Gastroesophageal sphincter (tissue), 4 donors: ENCODE results near the gene SYNDIG1. TPM values are rescaled to one million over a fixed set of nuclear protein-coding genes. Genes with fewer than 3 reads are reported as not detected.

Source experiments
- ATAC-seq: fragments of 150-250 bp; one replicate; pipeline ENCODE4 v1.9.1; 2016; ENCODE audit warnings: mild to moderate bottlenecking, moderate library complexity
- H3K27ac ChIP-seq, 4 donors: fragments of 200-600 bp; sonication (generic) in 3 of 4; 1 replicate in 3 of 4; 2 replicates in 1 of 4; pipeline ENCODE4 v1.5.1; 2016 to 2019
- H3K27me3 ChIP-seq: fragments of 200-600 bp; sonication (generic); one replicate; pipeline ENCODE4 v1.5.1; 2019
- H3K36me3 ChIP-seq, 2 donors: fragments of 200-600 bp; sonication (generic); one replicate each; pipeline ENCODE4 v1.5.1; 2019; ENCODE audit warnings: control low read depth in 1 of 2
- H3K4me1 ChIP-seq, 3 donors: fragments of 200-600 bp; sonication (generic); 1 replicate in 2 of 3; 2 replicates in 1 of 3; pipeline ENCODE4 v1.5.1; 2016 to 2019; ENCODE audit warnings: control low read depth in 2 of 3
- H3K4me3 ChIP-seq, 2 donors: fragments of 200-600 bp; sonication (generic); one replicate each; pipeline ENCODE4 v1.5.1; 2019; ENCODE audit warnings: mild to moderate bottlenecking in 1 of 2, moderate library complexity in 1 of 2
- H3K9me3 ChIP-seq, 3 donors: fragments of 200-600 bp; sonication (generic); one replicate each; pipeline ENCODE4 v1.5.1; 2017 to 2019; ENCODE audit warnings: control low read depth in 2 of 3
- CTCF ChIP-seq, 4 experiments: fragments of 200-600 bp in 2 of 4; fragments of 450-650 bp in 2 of 4; sonication (generic) in 1 of 4; IDR thresholded peaks; one replicate each; pipeline ENCODE4 v1.5.1; 2017 to 2019; ENCODE audit warnings: antibody characterized with exemption in 4 of 4, mild to moderate bottlenecking in 2 of 4, moderate library complexity in 2 of 4
- EP300 ChIP-seq: sonication (generic); formaldehyde crosslinking; IDR thresholded peaks from one replicate; pipeline ENCODE4 v1.6.1; 2017; ENCODE audit warnings: antibody characterized with exemption, mild to moderate bottlenecking
- POLR2A ChIP-seq, 2 donors: fragments of 450-650 bp; IDR thresholded peaks; one replicate each; pipeline ENCODE4 v1.6.1; 2017; ENCODE audit warnings: antibody characterized with exemption in 2 of 2, mild to moderate bottlenecking in 2 of 2, moderate library complexity in 1 of 2
- POLR2AphosphoS5 ChIP-seq: sonication (generic); formaldehyde crosslinking; IDR thresholded peaks from one replicate; pipeline ENCODE4 v1.6.1; 2017; ENCODE audit warnings: antibody characterized with exemption
- WGBS, 2 donors: methylation state at CpG; one replicate each; pipeline ENCODE4 v1.1.5; 2018; ENCODE audit warnings: low coverage in 1 of 2; 5-methylcytosine and 5-hydroxymethylcytosine counted together
- total RNA-seq, 4 donors: library from RNA; depleted of rRNA; stranded (reverse); fragments of >200 nt; gene quantifications; one replicate each; pipeline ENCODE4 v1.1.0, GENCODE V29; 2016

The SYNDIG1 gene
- total RNA-seq, 4 donors from 2014 or later = 0.15 to 0.40 (median 0.16) TPM; not detected in 1

GRCh38 chr20:24436160-24436559, 33.3 kb upstream of the SYNDIG1 start:
- TF ChIP-seq POLR2A (IDR thresholded peaks at IDR 0.05) (no peak), EP300 (no peak), POLR2AphosphoS5 (no peak), CTCF (IDR thresholded peaks at IDR 0.05) (no peak)
- WGBS, 2 donors = 49 to 53% methylated on average over 2 of the region's 2 CpGs
- H3K4me3 ChIP-seq = no peak overlapping the region

GRCh38 chr20:24437196-24438082, 32.0 kb upstream of the SYNDIG1 start:
- Histone ChIP-seq H3K4me3 (no peak overlapping the region), H3K27me3 (peaks cover 25% of the 10 kb centered on the region), H3K36me3 (no peaks in the 10 kb centered on the region), H3K9me3 (no peaks in the 10 kb centered on the region), H3K4me1 (no peaks in the 10 kb centered on the region), H3K27ac (no peak overlapping the region)
- ATAC-seq = no peak
- TF ChIP-seq POLR2AphosphoS5 = no peak
- TF ChIP-seq POLR2A (IDR thresholded peaks at IDR 0.05) = no peak
- TF ChIP-seq EP300 = no peak
- no peak for TF ChIP-seq CTCF (IDR thresholded peaks at IDR 0.05)
- WGBS, 2 donors = 67 to 74% methylated on average over 7 of the region's 8 CpGs

More at GRCh38 chr20:24436160-24436559, 33.3 kb upstream of the SYNDIG1 start:
- no peak for ATAC-seq
- H3K9me3 ChIP-seq = no peaks in the 10 kb centered on the region
- no peak overlapping the region for H3K27ac ChIP-seq
- H3K27me3 ChIP-seq = peaks cover 19% of the 10 kb centered on the region
- H3K4me1 ChIP-seq = no peaks in the 10 kb centered on the region
- no peaks in the 10 kb centered on the region for H3K36me3 ChIP-seq

GRCh38 chr20:24438331-24438730, 31.1 kb upstream of the SYNDIG1 start:
- H3K4me3 ChIP-seq = no peak overlapping the region
- no peak for ATAC-seq
- no peaks in the 10 kb centered on the region for H3K9me3 ChIP-seq
- no peak overlapping the region for H3K27ac ChIP-seq
- no peaks in the 10 kb centered on the region for H3K36me3 ChIP-seq
- H3K27me3 ChIP-seq = peaks cover 25% of the 10 kb centered on the region
- TF ChIP-seq EP300 (no peak), POLR2A (IDR thresholded peaks at IDR 0.05) (no peak), POLR2AphosphoS5 (no peak)
- WGBS, 2 donors = 63 to 88% methylated on average over 2 of the region's 2 CpGs
- H3K4me1 ChIP-seq = no peaks in the 10 kb centered on the region

- peaks cover 25% of the 10 kb centered on the region for H3K27me3 ChIP-seq
- WGBS, 2 donors = 80% methylated on average over 2 of the region's 7 CpGs; no CpG with 5 or more reads in 1 of the 2 donors
- no peaks in the 10 kb centered on the region for H3K9me3 ChIP-seq
- no peaks in the 10 kb centered on the region for H3K4me1 ChIP-seq
- no peak overlapping the region for H3K4me3 ChIP-seq
- no peak for ATAC-seq
- H3K27ac ChIP-seq = no peak overlapping the region
- TF ChIP-seq POLR2A (IDR thresholded peaks at IDR 0.05) = no peak
- no peak for TF ChIP-seq CTCF (IDR thresholded peaks at IDR 0.05)
- no peak for TF ChIP-seq POLR2AphosphoS5
- TF ChIP-seq EP300 = no peak
- no peaks in the 10 kb centered on the region for H3K36me3 ChIP-seq
Measured at GRCh38 chr20:24439737-24440387, 29.6 kb upstream of the SYNDIG1 start.

GRCh38 chr20:24441661-24442060, 27.8 kb upstream of the SYNDIG1 start:
- 68 to 88% methylated on average over 7 of the region's 9 CpGs for WGBS, 2 donors
- TF ChIP-seq POLR2A (IDR thresholded peaks at IDR 0.05) (no peak), CTCF (IDR thresholded peaks at IDR 0.05) (no peak), POLR2AphosphoS5 (no peak), EP300 (no peak)
- H3K27me3 ChIP-seq = peaks cover 32% of the 10 kb centered on the region
- H3K9me3 ChIP-seq = no peaks in the 10 kb centered on the region
- H3K27ac ChIP-seq = no peak overlapping the region
- no peaks in the 10 kb centered on the region for H3K36me3 ChIP-seq
- H3K4me1 ChIP-seq = no peaks in the 10 kb centered on the region
- no peak overlapping the region for H3K4me3 ChIP-seq
- no peak for ATAC-seq
